Vagina (tissue), 2 donors: ENCODE measurements around the gene ZMYM2.

Experiments
- POLR2A ChIP-seq, 2 donors: fragments of 450-650 bp; IDR thresholded peaks; one replicate each; pipeline ENCODE4 v1.6.1; 2017; ENCODE audit warnings: antibody characterized with exemption in 2 of 2, mild to moderate bottlenecking in 2 of 2, moderate library complexity in 2 of 2
- TF ChIP-seq, protein P1 (sequence below), 3 experiments: fragments of 450-650 bp in 2 of 3; fragments of 200-600 bp in 1 of 3; sonication (generic) in 1 of 3; IDR thresholded peaks; one replicate each; pipeline ENCODE4 v1.5.1; 2017 to 2019; ENCODE audit warnings: antibody characterized with exemption in 3 of 3, mild to moderate bottlenecking in 2 of 3, moderate library complexity in 2 of 3

DNA sequence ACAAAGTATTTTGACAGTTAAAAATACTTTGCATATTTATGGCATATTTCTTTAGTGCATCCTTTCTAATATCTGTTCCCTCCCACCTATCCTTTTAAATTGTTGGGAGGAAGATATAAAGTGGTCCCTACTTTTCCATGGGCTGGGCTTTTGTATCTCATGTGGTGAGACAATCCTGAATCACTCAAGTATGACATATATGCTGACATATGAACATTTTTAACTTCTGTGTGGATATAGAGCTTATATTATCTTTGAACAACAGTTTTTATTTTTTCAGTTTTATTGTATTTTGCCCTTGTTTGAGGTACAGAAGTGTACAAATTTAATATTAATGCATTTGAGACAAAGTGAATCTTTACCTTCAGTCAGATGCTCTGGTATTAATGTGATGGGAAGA is 3.4 kb downstream of the ZMYM2 start:
- TF ChIP-seq, protein P1, sequence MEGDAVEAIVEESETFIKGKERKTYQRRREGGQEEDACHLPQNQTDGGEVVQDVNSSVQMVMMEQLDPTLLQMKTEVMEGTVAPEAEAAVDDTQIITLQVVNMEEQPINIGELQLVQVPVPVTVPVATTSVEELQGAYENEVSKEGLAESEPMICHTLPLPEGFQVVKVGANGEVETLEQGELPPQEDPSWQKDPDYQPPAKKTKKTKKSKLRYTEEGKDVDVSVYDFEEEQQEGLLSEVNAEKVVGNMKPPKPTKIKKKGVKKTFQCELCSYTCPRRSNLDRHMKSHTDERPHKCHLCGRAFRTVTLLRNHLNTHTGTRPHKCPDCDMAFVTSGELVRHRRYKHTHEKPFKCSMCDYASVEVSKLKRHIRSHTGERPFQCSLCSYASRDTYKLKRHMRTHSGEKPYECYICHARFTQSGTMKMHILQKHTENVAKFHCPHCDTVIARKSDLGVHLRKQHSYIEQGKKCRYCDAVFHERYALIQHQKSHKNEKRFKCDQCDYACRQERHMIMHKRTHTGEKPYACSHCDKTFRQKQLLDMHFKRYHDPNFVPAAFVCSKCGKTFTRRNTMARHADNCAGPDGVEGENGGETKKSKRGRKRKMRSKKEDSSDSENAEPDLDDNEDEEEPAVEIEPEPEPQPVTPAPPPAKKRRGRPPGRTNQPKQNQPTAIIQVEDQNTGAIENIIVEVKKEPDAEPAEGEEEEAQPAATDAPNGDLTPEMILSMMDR (IDR thresholded peaks at IDR 0.05), result no peak
- TF ChIP-seq POLR2A (IDR thresholded peaks at IDR 0.05), result no peak
